Osteoblast (primary cell): Measurements from ENCODE around the gene ENDOV. TPM values are rescaled to one million over a fixed set of nuclear protein-coding genes. Genes with fewer than 3 reads are reported as not detected.

Experiments
- DNase-seq: peaks from one replicate; pipeline ENCODE4 v3.0.0; 2011; ENCODE audit warnings: low spot score, mixed read lengths; ENCODE audit not compliant: insufficient read length; ENCODE audit errors: missing footprints
- H2AFZ ChIP-seq: 2 replicates; pipeline ENCODE4 v1.6.0; 2011; ENCODE audit warnings: mild to moderate bottlenecking, low read length
- H3K27ac ChIP-seq: 2 replicates; pipeline ENCODE4 v1.5.1; 2011; ENCODE audit warnings: mild to moderate bottlenecking, low read depth, low read length, moderate library complexity
- H3K27me3 ChIP-seq: 2 replicates; pipeline ENCODE4 v1.6.0; 2012; ENCODE audit warnings: mild to moderate bottlenecking, control low read depth, inconsistent platforms, low read length, moderate library complexity; ENCODE audit not compliant: insufficient read depth
- H3K36me3 ChIP-seq: 2 replicates; pipeline ENCODE4 v1.5.1; 2011; ENCODE audit warnings: mild to moderate bottlenecking, low read length, control low read depth, moderate library complexity; ENCODE audit not compliant: insufficient read depth
- H3K4me1 ChIP-seq: 2 replicates; pipeline ENCODE4 v1.5.1; 2011; ENCODE audit warnings: mild to moderate bottlenecking, low read length, control low read depth, moderate library complexity; ENCODE audit not compliant: insufficient read depth
- H3K4me2 ChIP-seq: 2 replicates; pipeline ENCODE4 v1.6.0; 2011; ENCODE audit warnings: mild to moderate bottlenecking, low read length; ENCODE audit not compliant: insufficient read depth
- H3K4me3 ChIP-seq: fragments of 200-600 bp; sonication (generic); 3 replicates; pipeline ENCODE4 v1.5.1; 2012; ENCODE audit warnings: mild to moderate bottlenecking, low read length, inconsistent platforms; ENCODE audit not compliant: insufficient read depth
- H3K79me2 ChIP-seq: 2 replicates; pipeline ENCODE4 v1.6.0; 2012; ENCODE audit warnings: mild to moderate bottlenecking, low read length, control low read depth, inconsistent platforms; ENCODE audit not compliant: insufficient read depth
- H3K9me3 ChIP-seq: 2 replicates; pipeline ENCODE4 v1.5.1; 2011; ENCODE audit warnings: low read depth, low read length, control low read depth
- H4K20me1 ChIP-seq: 2 replicates; pipeline ENCODE4 v1.6.0; 2012; ENCODE audit warnings: mild to moderate bottlenecking, low read length, control low read depth; ENCODE audit not compliant: insufficient read depth
- CTCF ChIP-seq: IDR thresholded peaks from 2 replicates; pipeline ENCODE4 v1.5.1; 2011; ENCODE audit warnings: mild to moderate bottlenecking, low read depth, low read length, moderate library complexity; ENCODE audit errors: extremely low read depth
- total RNA-seq: library from RNA; depleted of rRNA; stranded (reverse); fragments of >200 nt; gene quantifications from 2 replicates; pipeline ENCODE4 v1.2.3, GENCODE V29; 2012

ENDOV gene
- total RNA-seq, 1 donor, result 19.5 TPM

GRCh38 chr17:80442323-80442659 is 27.3 kb downstream of the ENDOV start:
- no peaks in the 10 kb centered on the region for H3K79me2 ChIP-seq
- no peaks in the 10 kb centered on the region for H3K9me3 ChIP-seq
- no peak overlapping the region for H2AFZ ChIP-seq
- peaks cover 12% of the 10 kb centered on the region for H3K27me3 ChIP-seq
- no peak for DNase-seq
- no peaks in the 10 kb centered on the region for H3K4me1 ChIP-seq
- no peak overlapping the region for H3K27ac ChIP-seq
- no peak overlapping the region for H3K4me2 ChIP-seq
- no peaks in the 10 kb centered on the region for H3K36me3 ChIP-seq
- peaks cover 5% of the 10 kb centered on the region for H4K20me1 ChIP-seq
- TF ChIP-seq CTCF, result no peak
- H3K4me3 ChIP-seq, result no peak overlapping the region

- H3K4me2 ChIP-seq, result no peak overlapping the region
- peaks cover 5% of the 10 kb centered on the region for H4K20me1 ChIP-seq
- no peak overlapping the region for H3K4me3 ChIP-seq
- no peaks in the 10 kb centered on the region for H3K9me3 ChIP-seq
- no peaks in the 10 kb centered on the region for H3K79me2 ChIP-seq
- TF ChIP-seq CTCF, result no peak
- no peaks in the 10 kb centered on the region for H3K4me1 ChIP-seq
- peaks cover 12% of the 10 kb centered on the region for H3K27me3 ChIP-seq
- H2AFZ ChIP-seq, result no peak overlapping the region
- no peak overlapping the region for H3K27ac ChIP-seq
- H3K36me3 ChIP-seq, result no peaks in the 10 kb centered on the region
- no peak for DNase-seq
These were observed 27.8 kb downstream of the ENDOV start for GRCh38 chr17:80442764-80443163.

GRCh38 chr17:80443498-80443897 is 28.5 kb downstream of the ENDOV start:
- H3K4me2 ChIP-seq, result no peak overlapping the region
- H3K9me3 ChIP-seq, result no peaks in the 10 kb centered on the region
- no peaks in the 10 kb centered on the region for H3K4me1 ChIP-seq
- peaks cover 5% of the 10 kb centered on the region for H4K20me1 ChIP-seq
- no peaks in the 10 kb centered on the region for H3K36me3 ChIP-seq
- no peak for TF ChIP-seq CTCF
- H2AFZ ChIP-seq, result no peak overlapping the region
- H3K27ac ChIP-seq, result no peak overlapping the region
- no peak overlapping the region for H3K4me3 ChIP-seq
- DNase-seq, result no peak
- H3K27me3 ChIP-seq, result peaks cover 12% of the 10 kb centered on the region
- no peaks in the 10 kb centered on the region for H3K79me2 ChIP-seq

GRCh38 chr17:80443916-80444643 is 29.1 kb downstream of the ENDOV start:
- H3K4me3 ChIP-seq, result no peak overlapping the region
- TF ChIP-seq CTCF, result no peak
- H3K79me2 ChIP-seq, result no peaks in the 10 kb centered on the region
- H3K4me1 ChIP-seq, result no peaks in the 10 kb centered on the region
- no peak overlapping the region for H3K27ac ChIP-seq
- no peaks in the 10 kb centered on the region for H3K9me3 ChIP-seq
- no peak overlapping the region for H2AFZ ChIP-seq
- H4K20me1 ChIP-seq, result peaks cover 5% of the 10 kb centered on the region
- no peak for DNase-seq
- H3K36me3 ChIP-seq, result no peaks in the 10 kb centered on the region
- peaks cover 12% of the 10 kb centered on the region for H3K27me3 ChIP-seq
- no peak overlapping the region for H3K4me2 ChIP-seq
